HG03060 (cell line): Measurements from ENCODE around the gene C16orf89.
A peak's percentile ranks its signal among the peaks of the same experiment; 100 is the strongest.

Experiments
- ATAC-seq: cut with Tn5 transposase; IDR thresholded peaks from one replicate; pipeline ENCODE4 v1.9.1; 2021; ENCODE audit warnings: low read depth, moderate number of reproducible peaks; ENCODE audit not compliant: unreplicated experiment

C16orf89 gene

GRCh38 chr16:5033256-5034166 lies 32.2 kb downstream of the C16orf89 start, which contains the start of gene NAGPA:
NAGPA (minus strand) TSS chr16:5033935; CDS start chr16:5033914, 21 bp downstream.
- ATAC-seq: peak; percentile 44

GRCh38 chr16:5032748-5033167 lies 33.0 kb downstream of the C16orf89 start:
- ATAC-seq: no peak

DNA sequence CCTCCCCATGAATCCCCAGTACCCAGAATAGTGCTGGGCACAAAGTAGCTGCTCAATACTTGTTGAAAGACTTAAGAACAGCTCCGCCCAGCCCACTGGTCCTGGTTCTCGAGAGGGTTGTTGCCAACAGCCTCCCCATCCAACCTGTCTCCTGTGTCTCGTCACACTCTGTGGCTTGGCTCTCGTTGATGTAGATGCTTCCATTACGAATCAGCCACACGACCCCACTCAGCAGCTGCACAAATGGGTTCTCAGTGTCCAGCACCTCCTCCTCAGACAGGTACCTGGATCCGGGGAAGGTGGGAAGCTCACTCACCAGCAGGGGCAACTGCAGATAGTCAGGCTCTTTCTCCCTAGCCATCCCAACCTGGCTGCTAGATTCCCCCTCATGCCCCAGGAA lies 34.2 kb downstream of the C16orf89 start:
- no peak for ATAC-seq

GRCh38 chr16:5030251-5030870 lies 35.4 kb downstream of the C16orf89 start:
- ATAC-seq: no peak

- ATAC-seq: no peak
These were observed 36.7 kb downstream of the C16orf89 start for GRCh38 chr16:5028950-5029475.

- no peak for ATAC-seq
These were observed 38.1 kb downstream of the C16orf89 start for GRCh38 chr16:5027575-5028235.

DNA sequence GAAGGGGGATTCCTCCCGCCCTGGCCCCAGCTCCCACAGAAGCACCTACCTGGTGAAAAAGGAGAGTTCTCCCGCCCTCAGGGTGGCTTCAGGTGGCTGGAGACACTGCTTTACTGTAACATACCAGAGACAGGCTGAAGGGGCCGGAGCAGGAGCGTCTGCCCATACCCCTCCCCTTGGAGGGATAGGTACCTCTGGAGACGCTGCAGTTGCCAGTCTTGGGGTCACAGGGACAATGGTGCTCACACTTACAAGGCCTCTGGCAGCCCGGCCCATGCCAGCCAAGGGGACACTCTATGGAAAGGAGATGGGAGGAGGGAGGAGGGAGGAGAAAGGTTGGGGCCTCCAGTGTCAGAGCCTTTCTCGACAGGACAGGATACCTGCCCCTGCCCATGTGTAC lies 38.7 kb downstream of the C16orf89 start:
- ATAC-seq: no peak

DNA sequence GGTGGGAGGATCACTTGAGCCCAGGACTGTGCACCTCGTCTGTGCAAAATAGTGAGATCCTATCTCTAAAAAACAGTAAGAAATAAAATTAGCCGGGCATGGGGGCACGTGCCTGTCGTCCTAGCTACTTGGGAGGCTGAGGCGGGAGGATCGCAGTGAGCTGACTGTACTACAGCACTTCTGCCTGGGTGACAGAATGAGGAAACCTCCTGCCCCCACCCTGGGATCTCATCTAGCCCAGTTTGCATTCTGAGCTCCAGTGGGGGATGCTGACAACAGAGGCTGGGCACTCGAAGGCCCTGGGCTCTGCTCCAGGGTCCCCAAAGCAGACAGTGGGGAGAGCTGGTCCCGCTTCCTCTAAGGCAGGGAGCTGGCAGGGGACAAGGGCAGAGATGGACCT lies 39.1 kb downstream of the C16orf89 start:
- no peak for ATAC-seq

DNA sequence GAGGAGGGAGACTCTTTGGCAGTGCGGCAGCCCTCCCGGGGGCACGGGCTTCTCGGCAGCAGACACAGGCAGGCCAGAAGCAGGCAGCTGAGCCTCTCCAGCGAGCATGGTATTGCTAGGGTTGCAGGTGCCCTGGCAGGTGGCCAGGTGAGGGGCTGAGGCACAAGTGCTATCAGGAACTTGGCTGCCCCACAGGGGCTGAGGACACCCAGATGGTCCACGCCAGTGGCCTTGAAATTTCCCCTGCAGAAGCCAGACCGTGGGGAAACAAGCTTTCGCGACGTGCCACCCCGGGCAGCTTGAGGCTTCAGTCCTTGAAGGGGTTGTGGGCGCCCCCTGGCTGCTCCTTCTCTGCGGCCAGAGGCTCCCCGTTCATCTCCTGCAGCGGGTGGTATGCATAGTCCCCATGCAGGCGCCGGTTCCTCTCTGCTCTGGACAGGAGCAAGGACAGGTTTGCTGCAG lies 40.6 kb downstream of the C16orf89 start:
- ATAC-seq: no peak

DNA sequence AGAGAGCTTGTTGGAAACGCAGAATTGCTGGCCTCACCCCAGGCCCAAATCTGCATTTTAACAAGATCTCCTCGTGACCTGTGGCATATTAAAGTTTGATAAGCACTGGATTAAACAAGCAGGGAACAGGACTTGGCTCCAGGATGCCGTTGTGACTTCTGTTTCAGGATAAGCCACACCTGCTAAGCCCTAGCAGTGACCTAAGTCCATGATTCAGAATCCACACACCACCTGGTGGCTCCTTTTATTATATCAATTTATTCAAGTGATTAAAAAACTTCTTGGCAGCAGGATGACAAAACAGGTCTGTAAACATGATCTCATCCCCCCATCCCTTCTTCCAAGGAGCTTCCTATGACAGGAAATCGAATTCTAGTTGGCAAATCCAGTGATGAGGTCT lies 41.1 kb downstream of the C16orf89 start:
- no peak for ATAC-seq

DNA sequence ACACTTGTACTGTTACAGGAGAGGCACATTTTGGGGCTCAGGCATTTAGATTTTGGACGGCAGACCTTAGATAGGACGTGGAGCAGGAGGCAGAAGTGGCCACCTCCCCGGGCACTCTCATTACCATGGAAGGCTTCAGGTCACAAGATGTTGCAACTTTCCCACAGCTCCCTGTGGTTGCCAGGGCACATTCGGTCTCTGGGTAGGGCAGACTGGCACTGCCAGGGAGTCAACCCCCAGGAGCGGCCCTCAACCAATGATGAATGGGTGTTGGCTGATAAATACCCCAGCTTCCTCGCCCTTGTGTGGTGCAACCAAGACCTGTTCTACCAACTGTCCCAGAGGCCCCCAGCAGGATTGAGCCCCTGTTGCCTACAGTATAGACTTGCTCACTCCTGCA lies 43.2 kb downstream of the C16orf89 start:
- ATAC-seq: no peak

DNA sequence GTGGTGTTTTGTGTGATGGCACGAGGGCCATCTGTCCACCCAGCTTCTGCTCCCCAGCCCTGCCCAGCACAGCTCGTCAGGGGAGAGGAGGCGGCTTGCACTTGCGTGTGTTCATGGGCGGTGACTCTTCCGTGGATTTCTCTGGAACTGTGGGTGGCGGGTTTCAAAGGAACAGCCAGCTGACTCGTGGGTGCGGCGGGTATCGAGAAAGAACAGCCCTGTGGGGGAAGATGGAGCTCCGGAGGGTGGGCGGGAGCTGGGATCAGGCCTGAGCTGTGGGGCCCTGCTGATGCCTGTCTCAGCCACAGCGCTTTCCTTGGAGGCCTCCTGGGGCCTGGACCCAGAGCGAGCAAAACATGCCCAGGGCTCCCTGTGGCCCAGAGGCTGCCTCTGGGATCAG lies 45.2 kb downstream of the C16orf89 start:
- no peak for ATAC-seq

DNA sequence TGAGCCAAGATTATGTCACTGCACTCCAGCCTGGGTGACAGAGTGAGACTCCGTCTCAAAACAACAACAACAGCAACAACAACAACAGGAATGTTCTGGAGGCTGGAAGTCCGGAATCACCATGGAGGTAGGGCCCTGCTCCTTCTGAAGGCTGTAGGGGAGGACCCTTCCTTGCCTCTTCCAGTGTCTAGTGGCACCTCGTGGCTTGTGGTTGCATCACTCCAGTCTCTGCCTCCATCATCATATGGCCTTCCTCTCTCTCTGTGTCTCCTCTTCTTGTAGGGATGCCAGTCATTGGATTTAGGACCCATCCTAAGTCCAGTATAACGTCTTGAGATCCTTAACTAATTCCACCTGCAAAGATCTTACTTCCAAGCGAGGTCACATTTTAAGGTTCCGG lies 46.0 kb downstream of the C16orf89 start:
- ATAC-seq: no peak

DNA sequence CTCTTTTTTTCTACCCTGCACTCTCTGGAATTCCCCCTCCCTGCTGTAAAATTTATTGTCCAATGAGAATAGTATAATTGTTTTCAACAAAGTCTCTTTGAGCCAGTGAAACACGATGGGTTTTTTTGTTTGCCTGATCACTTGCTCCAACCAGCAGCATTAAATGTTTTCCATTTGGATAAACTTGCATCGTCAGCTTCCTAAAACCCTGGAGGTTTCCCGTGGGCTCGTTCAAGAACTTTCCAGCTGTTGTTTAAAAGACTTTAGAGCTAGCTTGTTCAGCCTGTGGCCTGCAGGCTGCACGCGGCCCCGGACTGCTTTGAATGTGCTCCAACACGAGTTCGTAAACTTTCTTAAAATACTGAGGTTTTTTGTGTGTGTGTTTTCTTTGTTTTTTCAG lies 47.0 kb downstream of the C16orf89 start:
- ATAC-seq: no peak

DNA sequence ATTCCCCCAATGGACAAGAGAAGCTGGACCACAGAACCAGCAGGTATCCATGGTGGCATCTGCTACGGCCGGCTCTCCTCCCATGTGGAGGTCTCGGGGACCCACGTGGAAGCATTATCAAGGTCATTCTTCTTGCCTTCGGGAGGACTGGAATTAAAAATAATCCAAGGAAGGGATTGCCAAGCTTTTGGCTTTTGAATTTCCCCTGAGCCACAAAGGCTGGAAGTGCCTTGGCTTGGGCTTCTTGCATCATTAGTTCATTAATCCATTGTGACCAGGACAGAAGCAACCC lies 48.1 kb downstream of the C16orf89 start:
- ATAC-seq: no peak

- ATAC-seq: no peak
These were observed 48.6 kb downstream of the C16orf89 start for GRCh38 chr16:5016967-5017677.

DNA sequence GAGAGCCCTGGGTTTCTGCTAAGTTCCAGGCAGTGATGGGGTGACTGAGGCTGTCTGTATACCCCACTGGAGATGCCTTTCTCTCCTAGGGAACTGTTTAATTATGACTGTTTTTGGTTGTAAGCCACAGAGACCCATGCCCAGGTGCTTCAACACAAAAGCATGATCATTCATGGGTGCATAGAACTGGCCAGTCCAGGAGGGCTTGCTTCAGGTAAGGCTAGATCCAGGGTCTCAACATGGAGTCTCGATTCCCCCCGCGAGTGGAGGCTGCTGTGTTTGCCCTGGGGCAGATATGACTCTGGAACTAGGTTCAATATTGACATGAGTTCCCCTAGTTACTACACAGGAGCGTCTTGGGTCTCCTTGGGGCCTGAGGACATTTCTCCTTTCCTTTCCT lies 49.9 kb downstream of the C16orf89 start:
- ATAC-seq: no peak

GRCh38 chr16:5015351-5015750 lies 50.4 kb downstream of the C16orf89 start:
- no peak for ATAC-seq

- no peak for ATAC-seq
These were observed 52.9 kb downstream of the C16orf89 start for GRCh38 chr16:5012887-5013286.

DNA sequence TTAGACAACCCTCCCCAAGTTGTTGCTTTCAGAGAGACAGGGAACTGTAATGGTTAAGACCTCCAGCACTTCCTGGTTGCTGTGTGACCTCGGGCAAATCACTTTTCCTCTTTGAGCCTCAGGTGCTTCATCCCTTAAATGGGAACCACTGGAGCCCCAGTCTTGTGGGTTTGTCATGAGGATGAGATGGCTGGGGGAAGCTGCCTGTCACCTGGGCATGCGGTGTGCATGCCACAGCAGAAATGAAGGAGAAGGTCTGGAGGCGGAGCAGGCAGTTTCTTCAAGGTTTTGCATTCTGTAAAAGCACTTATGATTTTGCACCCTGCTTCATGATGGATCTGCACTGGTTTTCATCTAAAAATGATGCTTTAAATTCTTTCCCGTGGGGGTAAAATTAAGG lies 54.1 kb downstream of the C16orf89 start:
- ATAC-seq: no peak
